IPS-18c (cell line): ENCODE measurements around the gene PLEKHA1.

Experiments used
- H3K4me3 ChIP-seq: 2 replicates; pipeline ENCODE4 v1.7.0; 2013; ENCODE audit warnings: low read depth, mild to moderate bottlenecking, low read length, moderate library complexity; ENCODE audit not compliant: insufficient read depth
- H3K9me3 ChIP-seq: one replicate; pipeline ENCODE4 v1.6.1; 2013; ENCODE audit warnings: mild to moderate bottlenecking, low read length, moderate library complexity; ENCODE audit not compliant: control insufficient read depth, insufficient read depth

The PLEKHA1 gene

GRCh38 chr10:122374237-122374858 is at the start of gene PLEKHA1:
Gene PLEKHA1, plus strand, starts transcription at chr10:122374708. Its CDS starts 18,493 bp downstream, at chr10:122393201.
- peak within 1 kb of the TSS; percentile 87 for H3K4me3 ChIP-seq
- H3K9me3 ChIP-seq = no peaks in the 10 kb centered on the region

- Histone ChIP-seq H3K4me3 (no peak overlapping the region), H3K9me3 (no peaks in the 10 kb centered on the region)
Observed at GRCh38 chr10:122325235-122325634, 49.3 kb upstream of the PLEKHA1 start.

GRCh38 chr10:122326385-122326784 is 48.1 kb upstream of the PLEKHA1 start:
- no peaks in the 10 kb centered on the region for H3K9me3 ChIP-seq
- no peak overlapping the region for H3K4me3 ChIP-seq

GRCh38 chr10:122326806-122327205 is 47.7 kb upstream of the PLEKHA1 start:
- no peak overlapping the region for H3K4me3 ChIP-seq
- no peaks in the 10 kb centered on the region for H3K9me3 ChIP-seq

GRCh38 chr10:122327237-122328206 is 47.0 kb upstream of the PLEKHA1 start:
- no peaks in the 10 kb centered on the region for H3K9me3 ChIP-seq
- no peak overlapping the region for H3K4me3 ChIP-seq

GRCh38 chr10:122328676-122329075 is 45.8 kb upstream of the PLEKHA1 start:
- peaks cover 3% of the 10 kb centered on the region for H3K9me3 ChIP-seq
- H3K4me3 ChIP-seq = no peak overlapping the region

- Histone ChIP-seq H3K4me3 (no peak overlapping the region), H3K9me3 (peaks cover 3% of the 10 kb centered on the region)
Observed at GRCh38 chr10:122329416-122329815, 45.1 kb upstream of the PLEKHA1 start.

- Histone ChIP-seq H3K4me3 (no peak overlapping the region), H3K9me3 (peaks cover 3% of the 10 kb centered on the region)
Observed at GRCh38 chr10:122331100-122331499, 43.4 kb upstream of the PLEKHA1 start.

- no peak overlapping the region for H3K4me3 ChIP-seq
- H3K9me3 ChIP-seq = peaks cover 3% of the 10 kb centered on the region
Observed at GRCh38 chr10:122331615-122332446, 42.7 kb upstream of the PLEKHA1 start.

GRCh38 chr10:122333037-122333436 is 41.5 kb upstream of the PLEKHA1 start:
- Histone ChIP-seq H3K9me3 (peaks cover 3% of the 10 kb centered on the region), H3K4me3 (no peak overlapping the region)

- Histone ChIP-seq H3K9me3 (peaks cover 3% of the 10 kb centered on the region), H3K4me3 (no peak overlapping the region)
Observed at GRCh38 chr10:122336332-122336731, 38.2 kb upstream of the PLEKHA1 start.

- no peak overlapping the region for H3K4me3 ChIP-seq
- peaks cover 3% of the 10 kb centered on the region for H3K9me3 ChIP-seq
Observed at GRCh38 chr10:122336961-122337360, 37.5 kb upstream of the PLEKHA1 start.

- Histone ChIP-seq H3K4me3 (no peak overlapping the region), H3K9me3 (no peaks in the 10 kb centered on the region)
Observed at GRCh38 chr10:122338609-122339441, 35.7 kb upstream of the PLEKHA1 start.

- Histone ChIP-seq H3K4me3 (no peak overlapping the region), H3K9me3 (peaks cover under 1% of the 10 kb centered on the region)
Observed at GRCh38 chr10:122341141-122341810, 33.2 kb upstream of the PLEKHA1 start.

GRCh38 chr10:122342293-122343134 is 32.0 kb upstream of the PLEKHA1 start:
- Histone ChIP-seq H3K9me3 (peaks cover 5% of the 10 kb centered on the region), H3K4me3 (no peak overlapping the region)
